Measurements from ENCODE around the gene SBF2. TPM values are rescaled to one million over a fixed set of nuclear protein-coding genes. Genes with fewer than 3 reads are reported as not detected.

Gene SBF2
- total and polyA plus RNA-seq, 2 donors (not counting 1 experiment from before 2014, with no cell fraction given) = 5.6 to 17.7 TPM

DNA sequence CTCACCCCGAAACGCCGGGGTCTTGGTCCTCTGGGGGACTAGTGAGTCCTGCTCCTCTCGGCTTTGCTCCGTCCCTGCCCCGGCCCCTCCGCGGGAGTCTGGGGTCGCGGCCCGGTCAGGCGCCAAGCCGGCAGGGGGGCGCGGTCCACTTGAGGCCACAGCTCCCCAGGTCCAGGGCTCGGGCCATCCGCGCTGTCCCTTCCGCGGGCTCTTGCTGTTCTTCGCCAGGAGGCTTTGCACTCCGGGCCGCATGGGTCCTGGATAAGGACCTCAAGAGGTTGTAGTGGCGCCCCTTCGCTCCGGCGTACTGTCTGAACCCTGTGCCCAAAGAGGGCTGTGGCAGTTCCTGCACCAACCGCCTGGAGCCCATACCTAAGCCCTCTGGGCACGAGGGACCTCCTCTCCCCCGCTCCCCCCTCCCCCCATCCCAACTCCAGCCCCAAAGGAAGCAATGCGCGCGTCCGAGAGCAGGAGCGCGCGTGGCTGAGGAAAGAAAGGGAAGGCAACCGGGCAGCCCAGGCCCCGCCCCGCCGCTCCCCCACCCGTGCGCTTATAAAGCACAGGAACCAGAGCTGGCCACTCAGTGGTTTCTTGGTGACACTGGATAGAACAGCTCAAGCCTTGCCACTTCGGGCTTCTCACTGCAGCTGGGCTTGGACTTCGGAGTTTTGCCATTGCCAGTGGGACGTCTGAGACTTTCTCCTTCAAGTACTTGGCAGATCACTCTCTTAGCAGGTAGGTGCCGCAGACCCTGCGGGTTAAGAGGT is 10.7 kb upstream of the SBF2 start, which contains the start of gene ADM:
Gene ADM (plus strand): TSS at position 579 of the 767 bp plus-strand sequence. CDS start 628 bp downstream, outside the sequence.
- TF ChIP-seq EZH2 (IDR thresholded peaks at IDR 0.05; ENCODE audit: borderline replicate concordance, insufficient read depth, low read depth, low read length, poor library complexity, severe bottlenecking) (no peak), CTCF (IDR thresholded peaks at IDR 0.05) (peak; percentile 72)
- under 1% methylated on average over 43 of the region's 48 CpGs for WGBS (ENCODE audit: insufficient coverage)
- Mint-ChIP-seq H3K4me3 (peak within 1 kb of the TSS; percentile 98), H3K9me3 (ENCODE audit: insufficient read depth) (no peaks in the 10 kb centered on the region), H3K4me1 (peaks cover 54% of the 10 kb centered on the region), H3K27me3 (peaks cover 15% of the 10 kb centered on the region), H3K27ac (peak within 1 kb of the TSS; percentile 82)
- no peaks in the 10 kb centered on the region for H3K79me2 ChIP-seq (ENCODE audit: control insufficient read depth, insufficient read depth, low read length)
- CTCF ChIA-PET = interaction anchor here (0.5 to 10.2 kb wide), 17 partner anchors 9 to 767 kb away, joined by 3 to 187 read pairs (median 5); partner anchors contain the start of gene WEE1
- H3K4me2 ChIP-seq (replicated peaks; ENCODE audit: low read depth, low read length, poor library complexity, severe bottlenecking) = peak within 1 kb of the TSS; percentile 98
- no peak within 1 kb of the TSS for H3K27ac ChIP-seq (ENCODE audit: low read length in 2 of 2)
- H3K9ac ChIP-seq (ENCODE audit: low read length) = peak within 1 kb of the TSS; percentile 82
- H4K20me1 ChIP-seq (ENCODE audit: control insufficient read depth, insufficient read depth, low read length, poor library complexity, severe bottlenecking) = no peaks in the 10 kb centered on the region
- H3K4me1 ChIP-seq (ENCODE audit: control insufficient read depth in 2 of 2, insufficient read depth in 2 of 2, low read length in 2 of 2) = peaks cover 42 to 58% of the 10 kb centered on the region in 2 donors
- intact Hi-C loops (cut with micrococcal nuclease) = loop anchor here (5.0 to 10.0 kb wide), 7 partner anchors 150 to 1622 kb away; partner anchors contain the start of genes AMPD3, CTR9, RNF141 and RPL27A
- POLR2A ChIA-PET = interaction anchor here (0.5 to 1.5 kb wide), 5 partner anchors 9 to 546 kb away, joined by 3 to 7 read pairs (median 3); partner anchors contain the start of gene RNF141
- DNase-seq (peak; percentile 67), ATAC-seq (ENCODE audit: low read depth) (peak; percentile 29)
- peaks cover 0 to 16% (median 0%) of the 10 kb centered on the region in 3 donors for H3K9me3 ChIP-seq (ENCODE audit: control extremely low read depth in 1 of 3, control insufficient read depth in 2 of 3, insufficient read depth in 1 of 3, low read length in 2 of 3)
- H3K4me3 ChIP-seq (ENCODE audit: control extremely low read depth in 1 of 5, extremely low read depth in 1 of 5, insufficient read depth in 1 of 5, low read depth in 2 of 5, low read length in 4 of 5) = peak within 1 kb of the TSS; percentile 57 to 92 (median 85)
- peak within 1 kb of the TSS; percentile 95 for H2AFZ ChIP-seq (ENCODE audit: insufficient read depth, low read depth, low read length, poor library complexity, severe bottlenecking)
- H3K36me3 ChIP-seq (replicated peaks in 1 of 2; ENCODE audit: control extremely low read depth in 1 of 2, control insufficient read depth in 1 of 2, extremely low read depth in 1 of 2, insufficient read depth in 2 of 2, low read length in 1 of 2) = no peaks in the 10 kb centered on the region
- peaks cover 0 to 34% (median 15%) of the 10 kb centered on the region in 4 experiments for H3K27me3 ChIP-seq (replicated peaks in 1 of 4; ENCODE audit: control extremely low read depth in 1 of 4, control insufficient read depth in 3 of 4, insufficient read depth in 4 of 4, low read length in 3 of 4)

All from B cell (primary cell).